Caco-2 (cell line): ENCODE data around the gene MRRF. TPM values are rescaled to one million over a fixed set of nuclear protein-coding genes. Genes with fewer than 3 reads are reported as not detected.

ENCODE experiments used
- BruUV-seq: library from RNA; stranded (reverse); fragments of 400-500 nt; replicated peaks from 2 replicates; lab custom pipeline; 2021; lab: Mats Ljungman, UMichigan
- CTCF ChIA-PET: fragments of 300-600 bp; sonication (Branson Sonifier 250); formaldehyde crosslinking; loops from one replicate; lab custom pipeline; 2022; ENCODE audit warnings: antibody characterized with exemption; lab: Charles Lee
- POLR2A ChIA-PET: fragments of 300-600 bp; sonication (Branson Sonifier 250); formaldehyde crosslinking; loops from one replicate; lab custom pipeline; 2022; ENCODE audit warnings: antibody characterized with exemption; lab: Charles Lee
- DNase-seq, 2 experiments: peaks; one replicate each; pipeline versions ENCODE4 v3.0.0 to v3.0.0-alpha.2; 2020 to 2022
- H3K27me3 ChIP-seq: replicated peaks from 2 replicates; pipeline ENCODE4 v1.6.0; 2011; ENCODE audit warnings: low read length; ENCODE audit not compliant: control insufficient read depth, insufficient read depth
- H3K36me3 ChIP-seq: 2 replicates; pipeline ENCODE4 v1.5.1; 2011; ENCODE audit warnings: low read length; ENCODE audit not compliant: control insufficient read depth, insufficient read depth
- H3K4me1 ChIP-seq: fragments of 250-450 bp; sonication (Bioruptor Pico); 2 replicates; pipeline ENCODE4 v1.5.1; 2020; ENCODE audit warnings: mild to moderate bottlenecking
- H3K4me3 ChIP-seq: 2 replicates; pipeline ENCODE4 v1.5.1; 2011; ENCODE audit warnings: low read depth, mild to moderate bottlenecking, control low read depth, low read length
- H3K9me3 ChIP-seq: fragments of 250-450 bp; sonication (Bioruptor Pico); 2 replicates; pipeline ENCODE4 v1.5.1; 2020; ENCODE audit warnings: mild to moderate bottlenecking, moderate library complexity
- H3K27ac Mint-ChIP-seq: one replicate; pipeline ENCODE4 v1.8.0; 2022; ENCODE audit warnings: mixed read lengths; ENCODE audit not compliant: unreplicated experiment
- H3K27me3 Mint-ChIP-seq: one replicate; pipeline ENCODE4 v1.8.0; 2022; ENCODE audit warnings: mixed read lengths; ENCODE audit not compliant: insufficient read depth, unreplicated experiment
- H3K36me3 Mint-ChIP-seq: one replicate; pipeline ENCODE4 v1.8.0; 2022; ENCODE audit warnings: mild to moderate bottlenecking, mixed read lengths; ENCODE audit not compliant: insufficient read depth, unreplicated experiment
- H3K4me1 Mint-ChIP-seq: one replicate; pipeline ENCODE4 v1.8.0; 2022; ENCODE audit warnings: low read depth, mixed read lengths; ENCODE audit not compliant: unreplicated experiment
- H3K4me3 Mint-ChIP-seq: one replicate; pipeline ENCODE4 v1.8.0; 2022; ENCODE audit warnings: mild to moderate bottlenecking, moderate library complexity, mixed read lengths; ENCODE audit not compliant: unreplicated experiment
- H3K9me3 Mint-ChIP-seq: one replicate; pipeline ENCODE4 v1.8.0; 2022; ENCODE audit warnings: mixed read lengths; ENCODE audit not compliant: unreplicated experiment
- CTCF ChIP-seq, 2 experiments: fragments of 200-600 bp in 1 of 2; IDR thresholded peaks; 1 replicate in 1 of 2; 2 replicates in 1 of 2; pipeline versions ENCODE4 v1.5.1 to v1.8.0; 2011 to 2022; ENCODE audit warnings: antibody characterized with exemption in 1 of 2, control low read depth in 1 of 2, inconsistent platforms in 1 of 2, low read depth in 1 of 2, low read length in 1 of 2, mild to moderate bottlenecking in 1 of 2, moderate library complexity in 1 of 2; ENCODE audit not compliant: insufficient read depth in 1 of 2, severe bottlenecking in 1 of 2, unreplicated experiment in 1 of 2
- intact Hi-C: fragments of 100-400 bp; cut with micrococcal nuclease; formaldehyde crosslinking; loops from one replicate; pipeline ENCODE4 v1.10.0; 2022; ENCODE audit not compliant: unreplicated experiment
- total RNA-seq: library from RNA; stranded (reverse); gene quantifications from 2 replicates; pipeline ENCODE4 v1.2.3, GENCODE V29; 2022

MRRF gene
- total RNA-seq, 1 experiment from 2014 or later, result 64.6 TPM

GRCh38 chr9:122364117-122364782 is 99.6 kb downstream of the MRRF start:
- TF ChIP-seq CTCF (IDR thresholded peaks at IDR 0.05; ENCODE audit: insufficient read depth in 1 of 2, low read depth in 1 of 2, low read length in 1 of 2, severe bottlenecking in 1 of 2, unreplicated experiment in 1 of 2), result no peak
- Mint-ChIP-seq H3K4me3 (no peak overlapping the region), H3K27ac (no peak overlapping the region), H3K9me3 (no peaks in the 10 kb centered on the region), H3K36me3 (no peaks in the 10 kb centered on the region), H3K27me3 (no peaks in the 10 kb centered on the region), H3K4me1 (no peaks in the 10 kb centered on the region)
- BruUV-seq, result no TSS peak
- no peaks in the 10 kb centered on the region for H3K9me3 ChIP-seq
- intact Hi-C loops, result no loop called here
- H3K4me1 ChIP-seq, result peaks cover 7% of the 10 kb centered on the region
- H3K4me3 ChIP-seq, result no peak overlapping the region
- H3K36me3 ChIP-seq, result no peaks in the 10 kb centered on the region
- no peak for DNase-seq
- no peaks in the 10 kb centered on the region for H3K27me3 ChIP-seq
- ChIA-PET POLR2A (no interaction called here), CTCF (no interaction called here)

- peaks cover 7% of the 10 kb centered on the region for H3K4me1 ChIP-seq
- Mint-ChIP-seq H3K36me3 (no peaks in the 10 kb centered on the region), H3K27ac (no peak overlapping the region), H3K27me3 (no peaks in the 10 kb centered on the region), H3K9me3 (no peaks in the 10 kb centered on the region), H3K4me1 (no peaks in the 10 kb centered on the region), H3K4me3 (no peak overlapping the region)
- CTCF ChIA-PET, result no interaction called here
- DNase-seq, result no peak
- intact Hi-C loops, result no loop called here
- POLR2A ChIA-PET, result no interaction called here
- no peak overlapping the region for H3K4me3 ChIP-seq
- H3K9me3 ChIP-seq, result no peaks in the 10 kb centered on the region
- BruUV-seq, result no TSS peak
- no peak for TF ChIP-seq CTCF (IDR thresholded peaks at IDR 0.05; ENCODE audit: insufficient read depth in 1 of 2, low read depth in 1 of 2, low read length in 1 of 2, severe bottlenecking in 1 of 2, unreplicated experiment in 1 of 2)
- H3K36me3 ChIP-seq, result no peaks in the 10 kb centered on the region
- H3K27me3 ChIP-seq, result no peaks in the 10 kb centered on the region
Measured at GRCh38 chr9:122364783-122365150, 100.1 kb downstream of the MRRF start.

GRCh38 chr9:122366074-122366660 is 101.5 kb downstream of the MRRF start:
- no peaks in the 10 kb centered on the region for H3K9me3 ChIP-seq
- no peak for TF ChIP-seq CTCF (IDR thresholded peaks at IDR 0.05; ENCODE audit: insufficient read depth in 1 of 2, low read depth in 1 of 2, low read length in 1 of 2, severe bottlenecking in 1 of 2, unreplicated experiment in 1 of 2)
- no TSS peak for BruUV-seq
- Mint-ChIP-seq H3K4me3 (no peak overlapping the region), H3K36me3 (no peaks in the 10 kb centered on the region), H3K27ac (no peak overlapping the region), H3K27me3 (peaks cover 4% of the 10 kb centered on the region), H3K4me1 (no peaks in the 10 kb centered on the region), H3K9me3 (no peaks in the 10 kb centered on the region)
- H3K4me3 ChIP-seq, result no peak overlapping the region
- no peaks in the 10 kb centered on the region for H3K36me3 ChIP-seq
- CTCF ChIA-PET, result interaction anchor here (1.2 kb wide), 1 partner anchor 9 kb away, joined by 5 read pairs; no protein-coding TSS in a partner anchor
- no peaks in the 10 kb centered on the region for H3K27me3 ChIP-seq
- peaks cover 6% of the 10 kb centered on the region for H3K4me1 ChIP-seq
- POLR2A ChIA-PET, result no interaction called here
- peak in 1 of 2 experiments; percentile 29 for DNase-seq
- intact Hi-C loops, result no loop called here
